ENCODE measurements around the gene LRRFIP1. TPM values are rescaled to one million over a fixed set of nuclear protein-coding genes. Genes with fewer than 3 reads are reported as not detected.

The LRRFIP1 gene
- total and polyA plus RNA-seq, 2 of the 13 experiments (the other 11 are each of a cell fraction or from before 2014, with no cell fraction given) = 15.9 to 40.5 TPM

DNA sequence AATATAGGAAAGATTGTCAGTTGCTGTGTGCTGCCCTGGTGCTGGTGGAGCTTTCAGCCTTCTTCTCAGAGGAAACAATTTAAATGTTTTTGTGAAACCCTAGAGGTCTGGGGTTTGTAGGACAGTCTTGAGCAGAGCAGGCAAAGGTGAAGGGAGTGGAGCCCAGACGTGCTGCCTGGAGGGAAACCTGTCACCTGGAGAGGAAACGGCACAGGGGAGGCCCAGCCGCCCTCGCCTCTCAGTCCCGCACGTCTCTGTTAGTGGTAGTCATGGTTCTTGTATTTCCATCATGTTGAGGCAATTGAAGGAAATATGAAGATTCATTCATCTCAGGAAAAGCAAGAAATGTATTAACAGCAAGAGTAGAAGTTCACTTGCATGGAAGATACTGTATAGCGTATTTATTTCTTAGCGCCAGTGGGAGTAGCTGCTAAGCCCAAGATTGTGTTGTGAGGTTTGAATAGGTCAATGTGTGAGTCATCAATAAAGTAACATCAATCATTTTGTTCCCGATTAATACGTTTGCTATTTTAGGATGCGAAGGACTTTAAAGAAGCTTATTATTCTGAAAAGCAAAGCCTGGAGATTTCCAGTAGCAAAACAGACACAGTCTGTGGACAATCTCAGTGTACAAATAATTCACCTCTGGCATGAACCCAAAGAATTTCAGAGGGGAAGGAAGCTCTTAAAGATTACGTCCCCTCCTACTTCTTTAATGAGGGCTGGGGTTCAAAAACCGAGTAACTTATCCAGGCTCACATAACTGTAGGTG is 70.4 kb downstream of the LRRFIP1 start (continued):
- TF ChIP-seq DBP (CRISPR knock-in tag; IDR thresholded peaks at IDR 0.05; ENCODE audit: not compliant biosample characterization) (no peak), ZNF496 (CRISPR knock-in tag; IDR thresholded peaks at IDR 0.05; ENCODE audit: insufficient replicate concordance) (no peak), NFE2 (CRISPR knock-in tag; IDR thresholded peaks at IDR 0.05) (no peak), ZC3H13 (CRISPR knock-in tag; IDR thresholded peaks at IDR 0.05) (no peak)

GRCh38 chr2:237698358-237698694 is 70.9 kb downstream of the LRRFIP1 start:
- Histone ChIP-seq H4K20me1 (ENCODE audit: insufficient read depth, low read length) (peaks cover 56% of the 10 kb centered on the region; the same call in 1 of the 2 replicates), H3K4me3 (replicated peaks in 1 of 3; ENCODE audit: insufficient read depth in 1 of 3, low read depth in 2 of 3, low read length in 3 of 3) (no peak overlapping the region), H3K4me2 (ENCODE audit: low read depth, low read length) (no peak overlapping the region), H3K9ac (ENCODE audit: insufficient read depth, low read depth, low read length) (no peak overlapping the region), H3K79me2 (ENCODE audit: insufficient read depth, low read length) (peaks cover 98% of the 10 kb centered on the region), H3K36me3 (replicated peaks in 1 of 2; ENCODE audit: control insufficient read depth in 1 of 2, insufficient read depth in 2 of 2, low read length in 2 of 2) (peaks cover 1 to 4% of the 10 kb centered on the region in 2 experiments; a peak in 1 of 5 replicates), H2AFZ (ENCODE audit: low read length) (no peak overlapping the region), H3K4me1 (ENCODE audit: insufficient read depth, low read length) (peaks cover 67% of the 10 kb centered on the region), H3K9me3 (ENCODE audit: low read length) (no peaks in the 10 kb centered on the region), H3K27me3 (ENCODE audit: control insufficient read depth in 1 of 2, insufficient read depth in 2 of 2, low read length in 2 of 2) (no peaks in the 10 kb centered on the region; a peak in 1 of 5 replicates), H3K27ac (ENCODE audit: extremely low read length, insufficient read depth, low read length) (no peak overlapping the region)
- no peak for TF ChIP-seq ZNF382 (CRISPR knock-in tag; IDR thresholded peaks at IDR 0.05; ENCODE audit: borderline replicate concordance)
- TF ChIP-seq ZNF33B (CRISPR knock-in tag; IDR thresholded peaks at IDR 0.05) = no peak
- TF ChIP-seq, protein P1, sequence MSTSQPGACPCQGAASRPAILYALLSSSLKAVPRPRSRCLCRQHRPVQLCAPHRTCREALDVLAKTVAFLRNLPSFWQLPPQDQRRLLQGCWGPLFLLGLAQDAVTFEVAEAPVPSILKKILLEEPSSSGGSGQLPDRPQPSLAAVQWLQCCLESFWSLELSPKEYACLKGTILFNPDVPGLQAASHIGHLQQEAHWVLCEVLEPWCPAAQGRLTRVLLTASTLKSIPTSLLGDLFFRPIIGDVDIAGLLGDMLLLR (CRISPR knock-in tag; IDR thresholded peaks at IDR 0.05) = no peak
- TF ChIP-seq CCAR2 (optimal IDR thresholded peaks at IDR 0.05; ENCODE audit: low read depth, low read length) = no peak
- TF ChIP-seq ZNF891 (CRISPR knock-in tag; IDR thresholded peaks at IDR 0.05) = no peak
- no peak for TF ChIP-seq HNRNPLL (IDR thresholded peaks at IDR 0.05; ENCODE audit: low read depth, low read length, poor library complexity, severe bottlenecking)
- no peak for TF ChIP-seq ZUFSP (CRISPR knock-in tag; IDR thresholded peaks at IDR 0.05; ENCODE audit: borderline replicate concordance)
- TF ChIP-seq ZMAT3 (CRISPR knock-in tag; conservative IDR thresholded peaks at IDR 0.05) = no peak
- no peak for FAIRE-seq
- in situ Hi-C loops (cut with HindIII; ENCODE audit: extremely low pct_ligation_motif_present, low pct_unique_long_range_greater_than_20kb) (no loop called here), intact Hi-C loops (cut with micrococcal nuclease; ENCODE audit: unreplicated experiment) (no loop called here)
- no peak for ATAC-seq
- POLR2A ChIA-PET = no interaction called here
- WGBS (ENCODE audit: low lambda C conversion rate) = 91% methylated on average over 5 of the region's 5 CpGs
- no peak for DNase-seq (ENCODE audit: low spot score)
- no TSS peak for BruUV-seq (replicated peaks)
- CTCF ChIA-PET (ENCODE audit: low intra/inter-chr PET ratio, low total read pairs) = no interaction called here

Measured in HepG2 (cell line).